Ovary (tissue), 3 donors: Measurements from ENCODE around the gene STXBP4.

Source experiments
- POLR2A ChIP-seq: fragments of 450-650 bp; IDR thresholded peaks from one replicate; pipeline ENCODE4 v1.6.1; 2017; ENCODE audit warnings: antibody characterized with exemption, mild to moderate bottlenecking, moderate library complexity
- TF ChIP-seq, protein P1 (sequence below), 3 donors: fragments of 450-650 bp in 2 of 3; fragments of 200-600 bp in 1 of 3; IDR thresholded peaks; one replicate each; pipeline versions ENCODE4 v1.5.1 to v1.8.0; 2016 to 2022; ENCODE audit warnings: antibody characterized with exemption in 3 of 3, mild to moderate bottlenecking in 1 of 3
- donor health status: DM: no; HTN: no; CAD: no.

DNA sequence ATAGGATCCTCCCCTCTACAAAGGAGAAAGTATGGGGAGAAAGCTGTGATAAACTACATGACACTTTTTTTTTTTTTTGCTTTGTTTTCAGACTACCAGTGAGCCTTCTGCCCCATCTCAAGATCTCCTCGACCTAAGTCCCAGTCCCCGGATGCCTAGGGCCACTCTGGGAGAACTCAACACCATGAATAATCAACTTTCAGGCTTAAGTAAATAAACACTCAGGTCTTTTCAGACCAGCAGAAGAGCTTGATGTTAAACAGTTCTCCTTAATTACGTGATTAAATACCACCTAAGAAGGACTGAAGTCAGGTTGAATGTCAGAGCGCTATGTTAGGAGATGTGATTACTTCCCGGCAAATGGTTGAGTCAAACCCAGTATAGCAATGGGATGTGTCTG is 31.5 kb upstream of the STXBP4 start:
- TF ChIP-seq, protein P1, sequence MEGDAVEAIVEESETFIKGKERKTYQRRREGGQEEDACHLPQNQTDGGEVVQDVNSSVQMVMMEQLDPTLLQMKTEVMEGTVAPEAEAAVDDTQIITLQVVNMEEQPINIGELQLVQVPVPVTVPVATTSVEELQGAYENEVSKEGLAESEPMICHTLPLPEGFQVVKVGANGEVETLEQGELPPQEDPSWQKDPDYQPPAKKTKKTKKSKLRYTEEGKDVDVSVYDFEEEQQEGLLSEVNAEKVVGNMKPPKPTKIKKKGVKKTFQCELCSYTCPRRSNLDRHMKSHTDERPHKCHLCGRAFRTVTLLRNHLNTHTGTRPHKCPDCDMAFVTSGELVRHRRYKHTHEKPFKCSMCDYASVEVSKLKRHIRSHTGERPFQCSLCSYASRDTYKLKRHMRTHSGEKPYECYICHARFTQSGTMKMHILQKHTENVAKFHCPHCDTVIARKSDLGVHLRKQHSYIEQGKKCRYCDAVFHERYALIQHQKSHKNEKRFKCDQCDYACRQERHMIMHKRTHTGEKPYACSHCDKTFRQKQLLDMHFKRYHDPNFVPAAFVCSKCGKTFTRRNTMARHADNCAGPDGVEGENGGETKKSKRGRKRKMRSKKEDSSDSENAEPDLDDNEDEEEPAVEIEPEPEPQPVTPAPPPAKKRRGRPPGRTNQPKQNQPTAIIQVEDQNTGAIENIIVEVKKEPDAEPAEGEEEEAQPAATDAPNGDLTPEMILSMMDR (IDR thresholded peaks at IDR 0.05): no peak
- TF ChIP-seq POLR2A: no peak
